Activated CD8-positive, alpha-beta memory T cell treated with anti-CD3 and anti-CD28 coated beads for 48 hours (primary cell): ENCODE results near the gene TMEM89.

Experiments used
- DNase-seq, 3 experiments: peaks; one replicate each; pipeline ENCODE4 v3.0.0-alpha.2; 2020; ENCODE audit warnings: low read depth in 2 of 3, low spot score in 2 of 3

Gene TMEM89

GRCh38 chr3:48642605-48643004, 21.0 kb upstream of the TMEM89 start:
- no peak for DNase-seq

DNA sequence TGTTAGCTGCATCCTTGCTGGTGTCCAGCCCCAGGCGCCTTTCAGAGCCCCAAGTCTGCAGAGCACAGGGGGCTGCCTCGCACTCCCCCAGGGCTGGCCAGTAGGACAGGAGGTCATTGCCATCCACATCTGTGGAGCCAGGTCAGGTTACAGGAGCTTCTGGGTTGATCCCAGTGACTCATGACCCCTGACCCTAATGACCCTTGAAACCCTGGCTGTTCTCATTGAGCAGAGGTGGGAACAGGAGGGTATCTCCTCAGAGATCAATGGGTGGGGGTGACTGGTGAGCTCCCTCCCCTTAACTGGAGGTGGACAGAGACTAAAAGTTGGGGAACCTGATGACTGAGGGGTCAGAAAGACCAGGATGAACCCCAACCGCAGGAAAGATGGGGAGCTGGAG, 19.8 kb upstream of the TMEM89 start:
- no peak for DNase-seq

GRCh38 chr3:48639944-48640606, 18.5 kb upstream of the TMEM89 start:
- no peak for DNase-seq

- DNase-seq = no peak
Measured at GRCh38 chr3:48637305-48637704, 15.7 kb upstream of the TMEM89 start.

DNA sequence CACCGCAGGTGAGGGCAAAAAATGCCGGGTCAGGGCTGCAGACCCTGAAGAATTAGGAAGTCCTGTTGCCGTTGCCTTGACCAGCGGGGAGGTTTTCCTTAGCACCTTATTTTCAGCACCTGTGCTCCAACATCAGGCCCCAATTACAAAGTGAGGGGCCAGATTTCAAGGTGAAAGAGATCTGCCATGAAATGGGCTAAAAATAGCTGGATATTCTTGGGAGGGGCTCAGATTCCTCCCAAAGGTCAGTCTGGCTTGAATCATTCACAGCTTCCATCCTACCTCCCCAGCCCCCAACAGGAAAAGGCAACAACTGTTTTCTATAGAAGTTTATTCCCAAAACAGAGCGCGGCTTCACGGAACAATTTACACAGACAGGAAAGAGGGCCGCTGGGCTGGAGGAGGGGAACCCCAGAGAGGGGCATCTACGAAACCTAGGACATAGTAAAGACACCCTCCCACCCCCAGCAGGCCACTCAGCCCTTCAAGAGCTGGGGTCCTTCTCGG, 14.6 kb upstream of the TMEM89 start:
- no peak for DNase-seq

GRCh38 chr3:48635222-48636021, 13.9 kb upstream of the TMEM89 start, which contains the start of gene SLC26A6:
SLC26A6 (minus strand) TSS chr3:48635461; CDS start chr3:48635393, 68 bp downstream.
- DNase-seq = peak; percentile 87 to 94 (median 89)

GRCh38 chr3:48634661-48635221, 13.2 kb upstream of the TMEM89 start:
- DNase-seq = peak in 2 of 3 experiments; percentile 22 to 28

DNA sequence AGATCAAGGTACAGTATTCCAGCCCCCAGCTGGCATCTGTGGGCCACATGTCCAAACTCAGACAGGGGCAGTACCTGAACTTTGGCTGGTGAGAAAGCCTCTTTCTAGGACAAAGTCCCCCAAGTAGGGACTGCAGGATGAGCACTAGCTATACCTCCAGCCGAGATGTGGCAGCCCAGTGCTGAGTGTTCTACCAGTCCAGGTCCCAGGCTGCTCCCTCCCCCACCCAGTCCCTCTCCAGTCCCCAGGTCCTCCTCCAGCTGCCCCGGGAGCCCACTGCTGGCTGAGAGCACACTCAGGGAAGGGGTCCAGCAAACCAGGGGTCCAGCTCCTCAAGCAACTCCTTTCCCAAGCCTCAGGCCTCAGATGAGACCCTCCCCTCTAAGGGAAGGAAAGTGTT, 12.2 kb upstream of the TMEM89 start:
- no peak for DNase-seq

- no peak for DNase-seq
Measured at GRCh38 chr3:48633256-48633655, 11.7 kb upstream of the TMEM89 start.

DNA sequence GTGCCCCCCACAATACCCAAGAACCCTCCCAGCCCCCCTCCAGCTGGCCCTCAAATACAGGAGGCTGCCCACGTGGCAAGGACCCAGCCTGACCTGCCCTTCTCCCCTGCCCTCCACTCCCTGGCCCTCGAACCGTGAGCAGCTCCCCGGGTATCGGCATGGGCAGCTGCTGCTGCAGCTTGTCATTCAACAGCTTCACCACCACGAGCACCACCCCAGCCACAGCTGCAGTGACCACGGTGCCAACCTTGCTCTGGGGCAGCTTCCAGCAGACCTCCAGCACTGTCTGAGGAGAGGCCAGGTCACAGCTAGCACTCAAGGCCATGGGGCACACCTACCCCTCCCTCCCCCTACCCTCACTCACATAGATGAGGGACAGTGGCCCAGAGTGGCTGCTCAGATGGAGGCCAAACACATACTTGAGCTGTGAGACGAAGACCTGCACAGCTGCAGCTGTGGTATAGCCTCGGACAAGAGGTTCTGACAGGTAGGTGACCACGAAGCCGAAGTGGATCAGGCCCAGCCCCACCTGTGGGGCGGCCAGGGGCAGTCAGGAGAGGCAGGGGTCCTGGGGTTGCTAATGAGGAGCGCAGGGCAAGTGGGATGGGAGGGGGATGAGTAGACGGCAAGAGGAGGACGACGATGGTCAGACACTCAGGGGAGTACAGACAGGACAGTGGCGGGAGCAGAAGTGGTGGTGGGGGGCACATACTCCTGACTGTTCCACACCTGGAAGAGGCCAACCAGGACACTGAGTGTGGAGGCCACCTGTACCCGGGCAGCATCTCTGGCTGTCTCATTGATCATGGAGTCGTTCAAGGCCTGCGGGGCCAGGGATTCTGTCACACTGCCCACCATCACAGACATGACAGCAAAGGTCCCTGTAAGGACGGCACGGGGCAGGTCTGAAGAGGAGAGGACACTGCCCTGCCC, 10.2 kb upstream of the TMEM89 start:
- no peak for DNase-seq

DNA sequence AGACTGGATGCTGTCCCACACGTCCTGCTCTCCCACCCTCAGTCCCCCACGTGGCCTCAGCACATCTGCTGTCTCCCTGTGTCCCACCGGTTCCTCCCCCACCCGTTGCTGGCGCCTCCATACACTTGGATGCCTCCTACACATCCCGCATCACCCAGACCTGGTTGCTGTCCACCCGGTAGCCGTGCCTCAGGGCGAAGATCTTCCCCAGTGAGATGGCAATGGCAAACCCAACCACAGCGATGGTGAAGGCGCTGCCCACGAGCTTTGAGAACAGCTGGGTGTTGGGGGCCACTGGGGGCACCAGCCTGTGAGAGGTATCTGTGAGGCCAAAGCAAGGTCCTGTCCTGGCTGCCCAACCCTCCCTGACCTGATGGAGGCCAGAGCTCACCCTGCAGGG, 9.3 kb upstream of the TMEM89 start:
- DNase-seq = no peak

GRCh38 chr3:48630407-48630806, 8.8 kb upstream of the TMEM89 start:
- DNase-seq = no peak

GRCh38 chr3:48629894-48630293, 8.3 kb upstream of the TMEM89 start:
- DNase-seq = no peak

DNA sequence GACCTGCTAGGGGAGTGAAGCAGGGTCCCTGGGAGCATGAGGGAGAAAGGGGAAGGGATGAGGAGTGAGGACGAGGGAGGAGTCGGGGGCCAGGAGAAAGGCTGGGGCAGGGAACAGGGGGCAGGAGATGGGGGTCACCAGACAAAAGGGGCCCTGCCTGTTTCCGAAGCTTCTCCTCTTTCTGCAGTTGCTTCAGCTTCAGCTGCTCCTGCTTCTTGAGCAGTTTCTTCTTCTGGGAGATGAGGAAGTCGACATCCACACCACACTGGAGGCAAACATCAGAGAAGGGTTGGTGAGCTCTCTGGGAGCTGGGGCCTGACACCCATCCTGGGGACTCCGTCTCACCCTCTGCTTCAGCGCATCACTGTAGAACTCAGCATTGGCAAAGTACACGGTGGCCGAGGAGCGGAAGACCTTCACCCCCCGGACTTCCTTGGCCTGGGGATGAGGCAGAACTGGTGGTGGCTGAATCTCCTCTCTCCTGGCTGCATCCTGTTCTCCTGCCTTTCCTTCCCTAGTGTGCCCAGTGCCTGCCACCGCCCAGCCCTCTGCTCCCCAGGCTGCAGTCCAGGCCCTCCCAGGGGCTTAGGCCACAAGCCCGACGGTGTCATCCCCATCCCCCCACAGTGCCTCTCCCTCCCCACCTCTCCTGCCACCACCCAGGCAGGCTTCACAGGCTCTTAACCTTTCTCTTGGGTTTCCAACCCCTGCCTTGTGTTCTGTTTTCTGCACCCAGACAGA, 6.9 kb upstream of the TMEM89 start:
- no peak for DNase-seq

GRCh38 chr3:48625600-48625999, 4.0 kb upstream of the TMEM89 start:
- no peak for DNase-seq

GRCh38 chr3:48624767-48625166, 3.2 kb upstream of the TMEM89 start:
- no peak for DNase-seq

DNA sequence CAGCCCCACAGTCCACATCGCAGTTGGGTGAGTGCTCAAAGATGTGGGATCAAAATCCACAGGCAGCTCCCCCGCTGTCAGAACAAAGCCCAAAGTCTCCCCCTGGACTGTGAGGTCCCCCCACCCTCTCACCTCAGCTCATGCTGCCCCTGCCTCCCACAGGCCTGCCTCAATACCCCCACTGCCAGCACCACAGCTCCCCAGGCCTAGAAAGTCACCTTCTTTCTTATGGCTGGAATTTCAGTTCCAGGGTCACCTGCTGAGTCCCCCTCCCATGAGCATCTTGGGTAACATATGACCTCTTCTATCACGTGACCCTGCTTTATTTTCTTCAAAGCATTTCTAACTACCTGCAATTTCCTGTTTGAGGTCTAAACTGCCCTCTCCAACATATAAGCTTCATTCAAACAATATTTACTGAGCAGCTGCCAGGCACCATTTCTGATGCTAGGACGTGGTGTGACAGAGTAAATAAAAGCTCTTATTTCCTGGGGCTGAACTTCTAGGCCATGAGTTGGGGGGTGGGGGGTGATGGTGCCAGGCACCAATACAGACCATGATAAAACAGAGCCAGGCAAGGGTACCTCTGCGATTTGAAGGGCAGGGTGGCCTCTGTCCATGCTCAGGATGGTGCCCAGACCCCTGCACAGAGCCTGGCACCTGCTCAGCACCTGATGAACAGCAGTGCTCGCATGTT, 2.4 kb upstream of the TMEM89 start:
- no peak for DNase-seq

GRCh38 chr3:48619541-48620524, 1.7 kb downstream of the TMEM89 start:
- no peak for DNase-seq
